Measurements from ENCODE around the gene PPP1R14C.

Gene PPP1R14C

GRCh38 chr6:150163970-150164369 lies 21.1 kb downstream of the PPP1R14C start:
- Histone ChIP-seq H3K36me3 (no peaks in the 10 kb centered on the region), H3K4me3 (ENCODE audit: low read depth, low read length) (no peak overlapping the region), H3K27me3 (ENCODE audit: insufficient read depth, low read depth, severe bottlenecking) (no peaks in the 10 kb centered on the region), H3K9me3 (ENCODE audit: severe bottlenecking) (no peaks in the 10 kb centered on the region), H3K27ac (no peak overlapping the region)
- DNase-seq: no peak
- TF ChIP-seq, protein P1, sequence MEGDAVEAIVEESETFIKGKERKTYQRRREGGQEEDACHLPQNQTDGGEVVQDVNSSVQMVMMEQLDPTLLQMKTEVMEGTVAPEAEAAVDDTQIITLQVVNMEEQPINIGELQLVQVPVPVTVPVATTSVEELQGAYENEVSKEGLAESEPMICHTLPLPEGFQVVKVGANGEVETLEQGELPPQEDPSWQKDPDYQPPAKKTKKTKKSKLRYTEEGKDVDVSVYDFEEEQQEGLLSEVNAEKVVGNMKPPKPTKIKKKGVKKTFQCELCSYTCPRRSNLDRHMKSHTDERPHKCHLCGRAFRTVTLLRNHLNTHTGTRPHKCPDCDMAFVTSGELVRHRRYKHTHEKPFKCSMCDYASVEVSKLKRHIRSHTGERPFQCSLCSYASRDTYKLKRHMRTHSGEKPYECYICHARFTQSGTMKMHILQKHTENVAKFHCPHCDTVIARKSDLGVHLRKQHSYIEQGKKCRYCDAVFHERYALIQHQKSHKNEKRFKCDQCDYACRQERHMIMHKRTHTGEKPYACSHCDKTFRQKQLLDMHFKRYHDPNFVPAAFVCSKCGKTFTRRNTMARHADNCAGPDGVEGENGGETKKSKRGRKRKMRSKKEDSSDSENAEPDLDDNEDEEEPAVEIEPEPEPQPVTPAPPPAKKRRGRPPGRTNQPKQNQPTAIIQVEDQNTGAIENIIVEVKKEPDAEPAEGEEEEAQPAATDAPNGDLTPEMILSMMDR (IDR thresholded peaks at IDR 0.05; ENCODE audit: low read depth, low read length): no peak

DNA sequence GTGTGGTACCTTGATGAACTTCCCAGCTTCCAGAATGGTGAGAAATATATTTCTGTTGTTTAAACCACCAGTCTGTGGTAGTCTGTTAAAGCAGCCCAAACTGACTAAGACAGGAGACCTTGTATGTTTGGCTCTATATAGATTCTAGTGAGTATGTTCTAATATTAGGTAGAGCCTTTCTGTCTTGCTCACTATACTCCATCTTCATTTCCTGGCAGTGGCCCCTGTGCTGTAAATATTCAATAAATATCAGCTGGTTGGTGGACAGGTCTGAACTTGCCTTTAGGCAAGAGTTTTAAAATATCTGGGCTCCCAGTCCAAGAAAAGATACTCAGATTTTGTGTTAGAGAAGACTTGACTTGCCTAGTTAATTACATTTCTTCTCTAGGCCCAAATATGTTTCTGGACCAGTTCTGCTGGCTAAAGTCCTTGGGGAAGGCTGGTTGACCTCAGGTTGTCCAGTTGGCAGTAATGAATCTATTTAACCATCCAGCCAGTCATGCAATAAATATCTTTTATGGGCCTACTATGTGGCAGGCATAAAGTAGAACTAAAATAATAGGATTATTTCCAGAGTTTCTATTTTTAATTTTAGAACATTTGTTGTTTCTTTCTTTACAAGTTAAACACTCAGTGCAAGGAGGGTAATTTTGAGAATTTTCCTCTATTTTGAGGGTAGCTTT lies 22.3 kb downstream of the PPP1R14C start:
- Histone ChIP-seq H3K4me3 (ENCODE audit: low read depth, low read length) (no peak overlapping the region), H3K27ac (no peak overlapping the region), H3K27me3 (ENCODE audit: insufficient read depth, low read depth, severe bottlenecking) (no peaks in the 10 kb centered on the region), H3K9me3 (ENCODE audit: severe bottlenecking) (no peaks in the 10 kb centered on the region), H3K36me3 (no peaks in the 10 kb centered on the region)
- no peak for DNase-seq
- TF ChIP-seq, protein P1 (IDR thresholded peaks at IDR 0.05; ENCODE audit: low read depth, low read length): no peak

GRCh38 chr6:150167479-150167873 lies 24.6 kb downstream of the PPP1R14C start:
- no peak overlapping the region for H3K4me3 ChIP-seq (ENCODE audit: low read depth, low read length)
- TF ChIP-seq, protein P1 (IDR thresholded peaks at IDR 0.05; ENCODE audit: low read depth, low read length): no peak

DNA sequence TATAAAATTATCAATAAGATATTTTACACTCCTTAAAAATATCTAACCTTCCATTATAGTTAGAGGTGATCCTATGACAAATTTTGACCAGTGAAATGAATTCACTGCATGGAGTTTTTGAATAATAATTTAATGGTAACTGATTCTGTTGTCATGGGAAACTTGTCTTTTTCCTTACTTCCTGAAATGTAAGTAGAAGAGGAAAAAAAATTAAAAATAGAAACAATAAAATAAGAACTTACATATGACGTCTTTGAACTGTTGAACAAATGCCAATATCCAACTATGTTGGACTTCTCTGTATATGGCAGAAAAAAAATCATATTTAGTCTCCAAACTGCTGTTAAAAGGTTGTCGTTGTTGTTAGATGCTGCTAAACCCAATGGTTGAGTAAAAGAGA lies 26.3 kb downstream of the PPP1R14C start:
- Histone ChIP-seq H3K36me3 (no peaks in the 10 kb centered on the region), H3K27me3 (ENCODE audit: insufficient read depth, low read depth, severe bottlenecking) (no peaks in the 10 kb centered on the region), H3K27ac (no peak overlapping the region), H3K4me3 (ENCODE audit: low read depth, low read length) (no peak overlapping the region), H3K9me3 (ENCODE audit: severe bottlenecking) (no peaks in the 10 kb centered on the region)
- TF ChIP-seq, protein P1 (IDR thresholded peaks at IDR 0.05; ENCODE audit: low read depth, low read length): no peak
- DNase-seq: no peak

More at GRCh38 chr6:150167479-150167873, 24.6 kb downstream of the PPP1R14C start:
- no peaks in the 10 kb centered on the region for H3K36me3 ChIP-seq
- no peak for DNase-seq
- no peaks in the 10 kb centered on the region for H3K27me3 ChIP-seq (ENCODE audit: insufficient read depth, low read depth, severe bottlenecking)
- H3K27ac ChIP-seq: no peak overlapping the region
- H3K9me3 ChIP-seq (ENCODE audit: severe bottlenecking): no peaks in the 10 kb centered on the region

DNA sequence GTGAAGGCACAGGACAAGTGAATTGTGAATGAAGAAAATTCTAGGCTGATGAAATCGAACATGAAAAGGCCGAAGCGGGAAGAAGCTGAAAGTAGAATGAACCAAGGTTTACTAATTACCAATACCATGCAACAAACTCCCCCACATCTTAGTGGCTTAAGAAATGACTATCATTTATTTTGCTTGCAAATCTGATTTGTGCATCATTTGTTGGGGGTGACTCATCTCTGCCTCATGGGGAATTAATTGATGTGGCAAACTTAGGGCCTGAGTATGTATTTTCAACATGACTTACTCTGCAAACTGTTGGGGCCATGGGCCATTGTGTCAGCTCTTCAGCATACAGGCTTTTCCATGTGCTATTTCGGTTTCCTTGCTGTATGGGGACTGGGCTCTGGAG lies 26.8 kb downstream of the PPP1R14C start:
- no peak for DNase-seq
- H3K4me3 ChIP-seq (ENCODE audit: low read depth, low read length): no peak overlapping the region
- no peaks in the 10 kb centered on the region for H3K9me3 ChIP-seq (ENCODE audit: severe bottlenecking)
- no peaks in the 10 kb centered on the region for H3K36me3 ChIP-seq
- TF ChIP-seq, protein P1 (IDR thresholded peaks at IDR 0.05; ENCODE audit: low read depth, low read length): no peak
- no peaks in the 10 kb centered on the region for H3K27me3 ChIP-seq (ENCODE audit: insufficient read depth, low read depth, severe bottlenecking)
- H3K27ac ChIP-seq: no peak overlapping the region

DNA sequence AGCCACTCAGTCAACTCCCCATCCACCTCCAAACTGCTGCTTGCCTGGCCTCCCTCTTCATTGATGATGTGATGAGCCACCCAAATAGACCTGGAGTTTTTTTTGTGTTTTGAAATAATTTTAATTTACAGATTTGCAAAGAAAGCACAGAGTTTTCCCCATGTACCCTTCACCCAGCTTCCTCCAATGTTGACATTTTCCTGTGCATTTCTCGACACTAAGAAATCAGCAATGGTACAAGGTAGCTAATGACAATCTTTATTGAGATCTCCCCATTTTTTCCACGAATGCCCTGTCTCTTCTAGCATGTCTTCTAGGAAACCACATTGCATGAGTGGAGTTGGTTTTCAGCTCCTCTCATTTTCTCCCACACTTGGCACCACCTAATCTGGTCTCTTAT lies 30.1 kb downstream of the PPP1R14C start:
- H3K27ac ChIP-seq: no peak overlapping the region
- DNase-seq: no peak
- no peaks in the 10 kb centered on the region for H3K36me3 ChIP-seq
- H3K27me3 ChIP-seq (ENCODE audit: insufficient read depth, low read depth, severe bottlenecking): no peaks in the 10 kb centered on the region
- TF ChIP-seq, protein P1 (IDR thresholded peaks at IDR 0.05; ENCODE audit: low read depth, low read length): no peak
- H3K4me3 ChIP-seq (ENCODE audit: low read depth, low read length): no peak overlapping the region
- no peaks in the 10 kb centered on the region for H3K9me3 ChIP-seq (ENCODE audit: severe bottlenecking)
